SIG-M5 treated with dmso at 0.1 percent for 504 hours (cell line): ENCODE measurements around the gene CCDC9B.
A peak's percentile ranks its signal among the peaks of the same experiment; 100 is the strongest.

ENCODE experiments used
- DNase-seq: peaks from one replicate; lab custom pipeline; 2025; ENCODE audit not compliant: unreplicated experiment; lab: John Stamatoyannopoulos, UW

Gene CCDC9B

GRCh38 chr15:40365624-40366456 is 25.1 kb upstream of the CCDC9B start:
- DNase-seq: no peak

DNA sequence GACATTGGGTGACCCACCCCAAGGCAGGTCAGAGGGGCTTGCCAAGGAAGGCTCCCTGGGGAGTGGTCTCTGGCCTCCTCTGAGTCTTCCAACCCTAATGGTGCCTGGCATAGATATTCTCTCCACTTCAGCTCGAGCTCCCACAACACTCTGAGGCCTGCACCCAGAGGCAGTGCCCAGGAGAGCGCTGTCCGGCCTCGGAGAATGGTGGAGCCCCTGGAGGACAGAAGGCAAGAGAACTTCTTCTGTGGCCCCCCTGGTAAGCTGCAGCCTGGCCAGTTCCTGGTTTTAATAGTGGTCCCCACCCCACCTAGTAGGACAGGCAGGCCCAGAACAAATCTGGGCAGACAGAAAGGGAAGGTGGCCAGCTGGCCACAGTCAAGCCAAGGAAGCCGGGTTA is 24.3 kb upstream of the CCDC9B start:
- DNase-seq: no peak

- DNase-seq: no peak
Observed at GRCh38 chr15:40364251-40364650, 23.5 kb upstream of the CCDC9B start.

GRCh38 chr15:40363611-40364010 is 22.9 kb upstream of the CCDC9B start:
- no peak for DNase-seq

GRCh38 chr15:40361640-40362039 is 20.9 kb upstream of the CCDC9B start:
- DNase-seq: no peak

GRCh38 chr15:40360015-40360414 is 19.3 kb upstream of the CCDC9B start:
- no peak for DNase-seq

DNA sequence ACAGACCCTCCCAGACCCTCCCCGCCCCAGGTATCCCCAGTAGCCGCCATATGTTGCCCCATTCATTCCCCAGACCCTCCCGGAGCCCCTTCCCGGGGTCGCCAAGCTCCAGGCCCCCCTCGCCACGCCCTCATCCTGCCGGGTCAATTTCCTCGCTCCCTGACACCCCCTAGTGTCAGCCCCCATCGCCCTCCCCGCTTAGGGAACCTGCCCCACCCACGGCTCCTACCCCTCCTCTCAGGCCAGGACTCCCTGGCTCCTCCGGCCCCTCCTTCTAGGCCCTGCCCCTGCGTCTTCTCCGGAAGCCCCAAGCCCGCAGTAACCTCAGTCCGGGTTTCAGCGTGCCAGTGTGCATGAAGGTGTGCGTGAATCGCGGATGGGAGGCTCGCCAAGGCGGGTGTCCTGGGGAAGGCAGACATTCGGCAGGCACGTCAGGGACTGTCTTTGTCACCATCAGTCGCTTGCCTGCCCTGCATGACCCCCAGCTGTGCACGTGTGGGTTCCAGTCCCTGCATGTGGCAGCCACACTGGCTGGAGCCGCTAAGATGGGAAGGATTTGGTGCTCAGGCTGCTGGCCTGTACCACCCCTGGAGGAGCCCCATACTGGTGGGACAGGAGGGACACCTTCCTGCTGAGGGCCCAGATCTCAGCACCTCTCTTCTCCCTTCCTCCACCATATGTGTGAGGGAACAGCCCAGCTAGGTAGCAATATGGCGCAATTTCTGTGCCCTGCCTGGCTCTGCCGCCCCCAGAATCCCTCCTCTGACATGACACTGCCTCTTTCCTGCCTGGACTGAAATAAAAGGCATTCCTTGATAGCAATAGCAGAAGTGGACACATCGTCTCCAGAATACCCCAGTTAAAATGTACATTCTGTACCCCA is 18.0 kb upstream of the CCDC9B start:
- no peak for DNase-seq

- DNase-seq: peak; percentile 70
Observed at GRCh38 chr15:40357723-40358470, 17.2 kb upstream of the CCDC9B start, which contains the start of gene DISP2. DISP2 (plus strand) TSS chr15:40358219; CDS start chr15:40358322, 103 bp downstream.

- DNase-seq: no peak
Observed at GRCh38 chr15:40357246-40357645, 16.5 kb upstream of the CCDC9B start.

- no peak for DNase-seq
Observed at GRCh38 chr15:40355976-40356585, 15.3 kb upstream of the CCDC9B start.

- DNase-seq: peak; percentile 48
Observed at GRCh38 chr15:40354408-40355171, 13.9 kb upstream of the CCDC9B start.

- DNase-seq: no peak
Observed at GRCh38 chr15:40353697-40354096, 13.0 kb upstream of the CCDC9B start.

DNA sequence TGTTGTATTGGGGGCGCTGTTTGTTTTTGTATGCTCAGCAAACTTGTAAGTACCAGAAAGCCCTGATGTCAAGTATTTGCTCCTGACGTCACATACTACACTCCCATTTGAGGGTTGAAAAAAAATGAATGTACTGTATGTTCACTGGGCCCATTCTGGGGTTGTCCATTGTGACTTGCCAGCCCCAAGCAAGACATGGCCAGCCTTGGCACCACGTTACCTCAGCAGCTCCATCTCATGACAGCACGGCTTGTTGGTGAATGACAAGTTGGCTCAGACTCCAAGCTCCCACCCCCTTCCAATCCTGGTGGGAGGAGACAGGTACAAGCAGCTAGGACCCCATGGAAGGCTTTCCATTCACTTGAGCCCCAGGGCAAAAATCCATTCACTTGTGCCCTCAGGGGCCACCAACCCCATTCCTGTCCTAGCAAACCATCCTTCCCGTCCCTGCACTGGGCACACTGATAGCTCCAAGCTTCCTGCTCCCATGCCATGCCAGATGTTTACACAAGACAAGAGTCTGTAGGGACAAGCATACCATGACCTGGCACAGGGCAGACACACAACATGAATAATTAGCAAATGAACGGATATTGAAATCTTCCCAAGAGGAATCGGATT is 11.7 kb upstream of the CCDC9B start:
- DNase-seq: no peak

GRCh38 chr15:40349163-40349562 is 8.4 kb upstream of the CCDC9B start:
- no peak for DNase-seq

GRCh38 chr15:40348474-40348870 is 7.7 kb upstream of the CCDC9B start:
- no peak for DNase-seq

- no peak for DNase-seq
Observed at GRCh38 chr15:40347559-40348473, 7.1 kb upstream of the CCDC9B start.

DNA sequence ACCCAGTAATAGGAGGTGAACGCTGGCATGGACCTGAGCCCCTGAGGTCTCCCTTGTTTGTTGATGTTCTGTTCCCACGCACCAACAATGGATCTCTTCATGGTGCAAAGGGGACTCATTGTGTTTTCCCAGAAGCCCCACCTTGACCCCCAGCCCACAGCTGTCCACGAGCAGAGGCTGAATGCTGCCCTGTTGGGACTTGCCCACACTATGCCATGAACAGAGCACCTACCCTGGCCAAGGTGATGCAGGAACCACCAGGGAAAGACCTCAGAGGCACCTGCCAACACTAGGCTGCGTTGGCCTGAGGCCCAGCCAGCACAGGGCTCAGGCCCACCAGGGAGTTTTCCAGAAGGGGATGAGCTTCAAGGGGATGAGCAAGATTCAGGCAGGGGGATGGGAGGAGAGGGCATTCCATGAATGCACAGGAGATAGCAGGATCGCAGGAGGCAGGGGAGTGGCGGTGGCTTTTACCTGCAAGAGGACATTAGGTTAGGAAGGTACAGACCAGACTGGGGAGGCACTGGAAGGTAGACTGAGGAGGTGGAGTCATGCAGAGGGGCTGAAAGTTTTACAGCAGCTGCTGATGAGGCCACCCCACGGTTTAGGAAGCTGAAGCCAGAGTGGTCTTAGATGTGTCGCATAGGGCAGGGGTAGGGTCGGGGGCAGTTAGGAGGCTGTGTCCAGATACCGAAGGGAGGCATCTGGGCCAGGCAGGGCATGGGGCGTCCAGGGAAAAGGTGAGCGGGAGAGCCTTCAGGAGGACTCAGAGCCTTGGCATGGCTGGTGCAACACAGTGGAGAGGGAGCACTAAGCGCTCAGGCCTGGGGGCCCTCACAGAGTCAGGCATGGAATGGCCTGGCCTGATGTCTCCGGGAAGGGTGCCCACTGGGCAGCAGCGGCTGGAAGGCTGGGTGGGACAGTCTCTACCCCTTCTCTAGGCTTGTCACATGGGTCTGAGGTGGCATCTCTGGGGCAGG is 6.1 kb upstream of the CCDC9B start:
- no peak for DNase-seq
